VCaP (cell line): ENCODE data around the gene TBC1D9B.

Experiments used
- H3K27ac ChIP-seq: fragments of 450-650 bp; 2 replicates; pipeline ENCODE4 v1.5.1; 2017
- TF ChIP-seq, protein P1 (sequence below): fragments of 450-650 bp; conservative IDR thresholded peaks from 2 replicates; pipeline ENCODE4 v1.5.1; 2017; ENCODE audit warnings: mild to moderate bottlenecking, moderate library complexity

Gene TBC1D9B

DNA sequence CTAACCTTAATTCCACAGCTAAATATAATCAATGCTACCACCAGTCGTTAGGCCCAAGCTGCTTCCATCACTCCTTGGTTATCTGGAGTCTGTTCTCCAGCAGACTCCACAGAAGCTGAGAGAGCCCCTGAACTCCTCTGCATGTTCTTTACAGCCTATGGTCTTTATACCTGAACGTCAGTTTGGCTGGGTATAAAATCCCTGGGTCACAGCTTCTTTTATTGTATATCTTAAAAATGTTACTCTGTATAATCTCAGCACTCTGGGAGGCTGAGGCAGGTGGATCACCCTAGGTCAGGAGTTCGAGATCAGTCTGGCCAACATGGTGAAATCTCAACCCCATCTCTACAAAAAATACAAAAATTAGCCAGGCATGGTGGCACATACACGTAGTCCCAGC lies 25.4 kb downstream of the TBC1D9B start:
- TF ChIP-seq, protein P1, sequence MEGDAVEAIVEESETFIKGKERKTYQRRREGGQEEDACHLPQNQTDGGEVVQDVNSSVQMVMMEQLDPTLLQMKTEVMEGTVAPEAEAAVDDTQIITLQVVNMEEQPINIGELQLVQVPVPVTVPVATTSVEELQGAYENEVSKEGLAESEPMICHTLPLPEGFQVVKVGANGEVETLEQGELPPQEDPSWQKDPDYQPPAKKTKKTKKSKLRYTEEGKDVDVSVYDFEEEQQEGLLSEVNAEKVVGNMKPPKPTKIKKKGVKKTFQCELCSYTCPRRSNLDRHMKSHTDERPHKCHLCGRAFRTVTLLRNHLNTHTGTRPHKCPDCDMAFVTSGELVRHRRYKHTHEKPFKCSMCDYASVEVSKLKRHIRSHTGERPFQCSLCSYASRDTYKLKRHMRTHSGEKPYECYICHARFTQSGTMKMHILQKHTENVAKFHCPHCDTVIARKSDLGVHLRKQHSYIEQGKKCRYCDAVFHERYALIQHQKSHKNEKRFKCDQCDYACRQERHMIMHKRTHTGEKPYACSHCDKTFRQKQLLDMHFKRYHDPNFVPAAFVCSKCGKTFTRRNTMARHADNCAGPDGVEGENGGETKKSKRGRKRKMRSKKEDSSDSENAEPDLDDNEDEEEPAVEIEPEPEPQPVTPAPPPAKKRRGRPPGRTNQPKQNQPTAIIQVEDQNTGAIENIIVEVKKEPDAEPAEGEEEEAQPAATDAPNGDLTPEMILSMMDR = no peak
- H3K27ac ChIP-seq = no peak overlapping the region

DNA sequence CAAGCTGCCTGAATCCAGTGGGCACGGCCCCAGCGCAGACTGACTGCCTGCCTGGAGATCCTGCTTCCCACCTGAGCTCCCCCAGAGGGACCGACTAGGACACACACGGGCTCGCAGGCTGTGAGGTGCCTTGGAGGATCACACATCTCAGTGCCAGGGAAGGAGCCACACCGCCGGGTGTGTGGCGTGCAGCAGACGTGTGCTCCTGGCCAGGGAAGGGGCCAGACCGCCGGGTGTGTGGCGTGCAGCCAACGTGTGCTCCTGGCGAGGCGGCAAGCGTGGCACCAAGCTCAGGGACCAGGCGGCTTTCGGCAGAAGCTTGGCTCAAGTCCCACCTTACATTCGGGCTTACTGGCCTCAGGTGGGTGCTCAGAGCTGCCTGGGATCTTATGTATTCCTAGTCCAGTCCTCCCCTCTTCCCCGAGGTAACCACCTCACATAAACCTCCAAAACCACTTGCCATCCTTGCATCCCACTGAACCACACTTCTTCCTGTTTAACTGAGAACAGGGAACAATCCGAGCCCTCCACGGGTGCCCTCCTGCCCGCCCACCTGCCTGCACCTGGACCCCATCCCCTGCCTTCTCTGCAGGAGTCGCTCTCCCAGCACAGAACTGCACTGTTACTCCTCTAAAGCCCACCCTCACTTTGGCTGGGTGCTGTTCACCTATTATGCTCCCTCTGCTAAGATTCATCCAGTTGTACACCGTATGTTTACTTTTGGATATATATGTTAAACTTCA lies 26.7 kb downstream of the TBC1D9B start:
- H3K27ac ChIP-seq = peak overlapping the region; percentile 12; the same call in 1 of the 2 replicates
- TF ChIP-seq, protein P1 = no peak

DNA sequence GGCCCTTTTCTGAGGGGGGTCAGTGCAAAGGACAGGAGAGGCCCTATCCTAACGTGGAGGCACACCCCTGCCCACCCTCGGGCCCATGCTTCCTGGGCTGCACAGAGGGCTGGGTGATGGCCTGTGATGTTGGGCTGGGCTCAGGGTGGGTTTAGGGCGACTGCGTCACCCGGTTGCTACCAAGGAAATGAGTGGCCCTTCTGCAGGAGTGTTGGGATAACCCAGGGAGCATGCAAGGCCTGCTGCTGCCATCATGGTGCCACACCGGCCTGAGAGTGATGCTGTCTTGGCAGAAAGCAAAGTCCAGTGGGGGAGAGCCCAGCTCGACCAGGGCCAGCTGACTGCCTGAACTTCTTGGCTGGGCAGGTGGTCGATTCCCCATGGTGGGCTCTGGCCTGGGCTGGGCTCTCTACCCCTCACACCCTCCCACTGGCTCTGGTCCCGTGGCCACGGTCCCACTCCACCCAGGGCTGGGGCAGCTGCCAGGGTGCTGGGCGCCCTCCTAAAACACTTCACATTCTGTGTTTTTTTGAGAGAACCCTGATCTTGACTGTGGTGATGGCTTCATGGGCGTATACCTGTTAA lies 27.5 kb downstream of the TBC1D9B start:
- no peak overlapping the region for H3K27ac ChIP-seq
- TF ChIP-seq, protein P1 = no peak

- H3K27ac ChIP-seq = no peak overlapping the region
- TF ChIP-seq, protein P1 = no peak
Measured at GRCh38 chr5:179879690-179880010, 28.0 kb downstream of the TBC1D9B start.

- no peak overlapping the region for H3K27ac ChIP-seq
- TF ChIP-seq, protein P1 = no peak
Measured at GRCh38 chr5:179879003-179879689, 28.6 kb downstream of the TBC1D9B start.

GRCh38 chr5:179878222-179879002 lies 29.3 kb downstream of the TBC1D9B start:
- H3K27ac ChIP-seq = no peak overlapping the region
- TF ChIP-seq, protein P1 = no peak

GRCh38 chr5:179876610-179876952 lies 31.1 kb downstream of the TBC1D9B start:
- TF ChIP-seq, protein P1 = no peak

More at GRCh38 chr5:179876610-179876952, 31.1 kb downstream of the TBC1D9B start:
- H3K27ac ChIP-seq = no peak overlapping the region
